WTC11 (cell line): ENCODE results near the gene S100PBP. TPM values are rescaled to one million over a fixed set of nuclear protein-coding genes. Genes with fewer than 3 reads are reported as not detected.

Experiments
- ATAC-seq: fragments of 200-7000 bp; cut with Tn5 transposase; 2 replicates; pipeline ENCODE4 v1.10.0; 2021; ENCODE audit warnings: mild to moderate bottlenecking, moderate library complexity
- CTCF ChIA-PET: fragments of 300-600 bp; sonication (Branson Sonifier 250); formaldehyde crosslinking; loops from one replicate; lab custom pipeline; 2021; ENCODE audit warnings: antibody characterized with exemption; lab: Charles Lee
- POLR2A ChIA-PET: fragments of 350-600 bp; sonication (Branson Sonifier 250); formaldehyde crosslinking; loops from one replicate; lab custom pipeline; 2021; ENCODE audit warnings: antibody characterized with exemption; lab: Charles Lee
- DNase-seq: peaks from one replicate; pipeline ENCODE4 v3.0.0; 2021; ENCODE audit warnings: low spot score
- H3K27ac Mint-ChIP-seq: 2 replicates; pipeline ENCODE4 v1.8.0; 2021; ENCODE audit warnings: mixed read lengths
- H3K27me3 Mint-ChIP-seq: 2 replicates; pipeline ENCODE4 v1.8.0; 2021; ENCODE audit warnings: low read depth, mild to moderate bottlenecking, moderate library complexity, mixed read lengths
- H3K36me3 Mint-ChIP-seq: 2 replicates; pipeline ENCODE4 v1.8.0; 2021; ENCODE audit warnings: mixed read lengths
- H3K4me1 Mint-ChIP-seq: 2 replicates; pipeline ENCODE4 v1.8.0; 2022; ENCODE audit warnings: mixed read lengths
- H3K4me3 Mint-ChIP-seq: 2 replicates; pipeline ENCODE4 v1.8.0; 2021; ENCODE audit warnings: mild to moderate bottlenecking, moderate library complexity, mixed read lengths
- H3K9me3 Mint-ChIP-seq: 2 replicates; pipeline ENCODE4 v1.8.0; 2021; ENCODE audit warnings: mixed read lengths
- CREB1 ChIP-seq: sonication (generic); formaldehyde crosslinking; IDR thresholded peaks from 2 replicates; pipeline ENCODE4 v1.8.0; 2023; ENCODE audit warnings: mild to moderate bottlenecking, missing genetic modification reagents
- CREM ChIP-seq: sonication (generic); formaldehyde crosslinking; IDR thresholded peaks from 2 replicates; pipeline ENCODE4 v1.8.1; 2022; ENCODE audit warnings: mild to moderate bottlenecking, missing genetic modification reagents, moderate library complexity
- CTCF ChIP-seq: fragments of 200-600 bp; IDR thresholded peaks from 2 replicates; pipeline ENCODE4 v1.8.0; 2022; ENCODE audit warnings: antibody characterized with exemption
- EMX1 ChIP-seq: fragments of 250-450 bp; sonication (Bioruptor Pico); IDR thresholded peaks from 2 replicates; pipeline ENCODE4 v1.8.0; 2021; ENCODE audit warnings: mild to moderate bottlenecking
- ERG ChIP-seq: fragments of 250-450 bp; sonication (Bioruptor Pico); IDR thresholded peaks from 2 replicates; pipeline ENCODE4 v1.8.0; 2021; ENCODE audit warnings: mild to moderate bottlenecking
- ESRRA ChIP-seq: sonication (generic); formaldehyde crosslinking; IDR thresholded peaks from 2 replicates; pipeline ENCODE4 v1.8.1; 2022; ENCODE audit warnings: mild to moderate bottlenecking, missing genetic modification reagents, borderline replicate concordance
- FOXJ3 ChIP-seq: sonication (generic); formaldehyde crosslinking; IDR thresholded peaks from 2 replicates; pipeline ENCODE4 v1.9.0; 2021; ENCODE audit warnings: missing genetic modification reagents, mild to moderate bottlenecking, borderline replicate concordance
- GRHL2 ChIP-seq: fragments of 250-450 bp; sonication (Bioruptor Pico); IDR thresholded peaks from 2 replicates; pipeline ENCODE4 v1.8.0; 2022; ENCODE audit warnings: mild to moderate bottlenecking, moderate library complexity; ENCODE audit not compliant: insufficient replicate concordance, severe bottlenecking
- GTF2I ChIP-seq: fragments of 250-450 bp; sonication (Bioruptor Pico); conservative IDR thresholded peaks from 2 replicates; pipeline ENCODE4 v1.4.0; 2021; ENCODE audit warnings: mild to moderate bottlenecking
- IRF2 ChIP-seq: sonication (generic); formaldehyde crosslinking; IDR thresholded peaks from 2 replicates; pipeline ENCODE4 v1.8.0; 2022; ENCODE audit warnings: low read depth, missing genetic modification reagents, borderline replicate concordance
- JUN ChIP-seq: sonication (generic); formaldehyde crosslinking; IDR thresholded peaks from 2 replicates; pipeline ENCODE4 v1.8.0; 2023; ENCODE audit warnings: mild to moderate bottlenecking, missing genetic modification reagents
- MAX ChIP-seq: sonication (generic); formaldehyde crosslinking; IDR thresholded peaks from 2 replicates; pipeline ENCODE4 v1.8.0; 2022; ENCODE audit warnings: mild to moderate bottlenecking, missing genetic modification reagents
- NFATC4 ChIP-seq: fragments of 250-450 bp; sonication (Bioruptor Pico); IDR thresholded peaks from 2 replicates; pipeline ENCODE4 v1.9.0; 2021; ENCODE audit warnings: mild to moderate bottlenecking
- NR1H2 ChIP-seq: sonication (generic); formaldehyde crosslinking; IDR thresholded peaks from 2 replicates; pipeline ENCODE4 v1.9.0; 2021; ENCODE audit warnings: mild to moderate bottlenecking, moderate library complexity, missing genetic modification reagents
- NR2C2 ChIP-seq: sonication (generic); formaldehyde crosslinking; IDR thresholded peaks from 2 replicates; pipeline ENCODE4 v1.8.0; 2022; ENCODE audit warnings: mild to moderate bottlenecking, missing genetic modification reagents
- NR3C1 ChIP-seq: sonication (generic); formaldehyde crosslinking; conservative IDR thresholded peaks from 2 replicates; pipeline ENCODE4 v1.8.1; 2023; ENCODE audit warnings: low read depth, mild to moderate bottlenecking, missing genetic modification reagents
- PRRX2 ChIP-seq: fragments of 250-450 bp; sonication (Bioruptor Pico); IDR thresholded peaks from 2 replicates; pipeline ENCODE4 v1.8.0; 2021; ENCODE audit warnings: mild to moderate bottlenecking
- SP1 ChIP-seq: sonication (generic); formaldehyde crosslinking; conservative IDR thresholded peaks from 2 replicates; pipeline ENCODE4 v1.8.1; 2022; ENCODE audit warnings: missing genetic modification reagents
- STAT6 ChIP-seq: sonication (generic); formaldehyde crosslinking; conservative IDR thresholded peaks from 2 replicates; pipeline ENCODE4 v1.8.1; 2023; ENCODE audit warnings: mild to moderate bottlenecking, low read depth, missing genetic modification reagents, moderate library complexity
- ZMAT4 ChIP-seq: fragments of 250-450 bp; sonication (Bioruptor Pico); IDR thresholded peaks from 2 replicates; pipeline ENCODE4 v1.9.0; 2021; ENCODE audit warnings: mild to moderate bottlenecking
- ZNF423 ChIP-seq: fragments of 250-450 bp; sonication (Bioruptor Pico); IDR thresholded peaks from 2 replicates; pipeline ENCODE4 v2.1.2; 2022; ENCODE audit warnings: mild to moderate bottlenecking, moderate library complexity
- total RNA-seq: library from RNA; stranded (reverse); gene quantifications from 3 replicates; pipeline ENCODE4 v1.2.3, GENCODE V29; 2021

The S100PBP gene
- total RNA-seq, 1 experiment from 2014 or later, result 62.9 TPM

- CTCF ChIA-PET, result interaction anchor here (2.1 to 3.4 kb wide), 2 partner anchors 9 to 11 kb away, joined by 13 to 27 read pairs; no protein-coding TSS in a partner anchor
- Mint-ChIP-seq H3K36me3 (no peaks in the 10 kb centered on the region), H3K27me3 (peaks cover 46% of the 10 kb centered on the region), H3K27ac (no peak overlapping the region), H3K4me1 (peaks cover 12% of the 10 kb centered on the region), H3K9me3 (no peaks in the 10 kb centered on the region), H3K4me3 (no peak overlapping the region)
- POLR2A ChIA-PET, result no interaction called here
- no peak for TF ChIP-seq EMX1 (CRISPR knock-in tag)
- no peak for TF ChIP-seq FOXJ3 (CRISPR knock-in tag)
- TF ChIP-seq NR1H2 (CRISPR knock-in tag), result no peak
- no peak for TF ChIP-seq NFATC4 (CRISPR knock-in tag)
- no peak for TF ChIP-seq ESRRA (CRISPR knock-in tag)
- TF ChIP-seq JUN (CRISPR knock-in tag), result no peak
- no peak for TF ChIP-seq GRHL2 (CRISPR knock-in tag)
- TF ChIP-seq STAT6 (CRISPR knock-in tag), result no peak
- no peak for TF ChIP-seq ZNF423
- TF ChIP-seq CREM, result no peak
- no peak for TF ChIP-seq MAX
- ATAC-seq (no peak), DNase-seq (no peak)
These were observed 66.0 kb downstream of the S100PBP start for GRCh38 chr1:32883338-32884031.

- no peak for ATAC-seq
- H3K4me3 Mint-ChIP-seq, result no peak overlapping the region
- TF ChIP-seq MAX (no peak), EMX1 (CRISPR knock-in tag) (no peak), ZNF423 (no peak), CREB1 (CRISPR knock-in tag) (no peak), ZMAT4 (CRISPR knock-in tag) (no peak), ESRRA (CRISPR knock-in tag) (no peak), SP1 (CRISPR knock-in tag) (no peak), ERG (CRISPR knock-in tag) (no peak), CTCF (no peak), NR3C1 (no peak), PRRX2 (no peak), STAT6 (CRISPR knock-in tag) (no peak), NR2C2 (no peak), GTF2I (no peak), IRF2 (CRISPR knock-in tag) (no peak)
- TF ChIP-seq, all 79 proteins: peak for 0
- H3K4me1 Mint-ChIP-seq, result peaks cover 12% of the 10 kb centered on the region
- H3K27me3 Mint-ChIP-seq, result peaks cover 51% of the 10 kb centered on the region
- H3K27ac Mint-ChIP-seq, result no peak overlapping the region
- ChIA-PET POLR2A (no interaction called here), CTCF (interaction anchor here (0.8 to 4.6 kb wide), 3 partner anchors 8 to 111 kb away, joined by 3 to 93 read pairs (median 3); no protein-coding TSS in a partner anchor)
- H3K36me3 Mint-ChIP-seq, result no peaks in the 10 kb centered on the region
- no peak for DNase-seq
- no peaks in the 10 kb centered on the region for H3K9me3 Mint-ChIP-seq
These were observed 66.5 kb downstream of the S100PBP start for GRCh38 chr1:32884032-32884372.
